Breast epithelium (tissue), 4 donors: ENCODE measurements around the gene TTLL10. TPM values are rescaled to one million over a fixed set of nuclear protein-coding genes. Genes with fewer than 3 reads are reported as not detected.

Experiments used
- DNase-seq, 2 donors: peaks; one replicate each; pipeline ENCODE4 v3.0.0-alpha.2; 2019; ENCODE audit warnings: low spot score in 2 of 2
- H3K27ac ChIP-seq, 2 donors: fragments of 200-600 bp; sonication (generic) in 1 of 2; one replicate each; pipeline ENCODE4 v1.5.1; 2016 to 2019; ENCODE audit warnings: mild to moderate bottlenecking in 1 of 2
- H3K27me3 ChIP-seq, 2 donors: fragments of 200-600 bp; sonication (generic) in 1 of 2; one replicate each; pipeline versions ENCODE4 v1.5.1 to v1.6.0; 2017 to 2019; ENCODE audit warnings: control low read depth in 1 of 2, mild to moderate bottlenecking in 1 of 2
- H3K36me3 ChIP-seq: fragments of 200-600 bp; one replicate; pipeline ENCODE4 v1.5.1; 2019
- H3K4me1 ChIP-seq, 2 donors: fragments of 200-600 bp; sonication (generic); one replicate each; pipeline ENCODE4 v1.5.1; 2016 to 2019; ENCODE audit warnings: control low read depth in 1 of 2
- H3K4me3 ChIP-seq, 3 donors: fragments of 200-600 bp; sonication (generic); 1 replicate in 2 of 3; 2 replicates in 1 of 3; pipeline ENCODE4 v1.5.1; 2016 to 2019; ENCODE audit warnings: mild to moderate bottlenecking in 3 of 3, moderate library complexity in 2 of 3
- H3K9me3 ChIP-seq, 2 donors: fragments of 200-600 bp; sonication (generic) in 1 of 2; one replicate each; pipeline ENCODE4 v1.5.1; 2016 to 2019; ENCODE audit warnings: control low read depth in 1 of 2
- POLR2A ChIP-seq: fragments of 450-650 bp; IDR thresholded peaks from one replicate; pipeline ENCODE4 v1.6.1; 2016; ENCODE audit warnings: antibody characterized with exemption, mild to moderate bottlenecking, moderate library complexity
- POLR2AphosphoS5 ChIP-seq, 3 donors: sonication (generic); formaldehyde crosslinking; IDR thresholded peaks; one replicate each; pipeline ENCODE4 v1.6.1; 2017; ENCODE audit warnings: antibody characterized with exemption in 3 of 3
- intact Hi-C: fragments of 100-400 bp; cut with DNase I; formaldehyde crosslinking; loops from one replicate; pipeline ENCODE4 v1.15.1; 2023; ENCODE audit warnings: low total_unique reads
- total RNA-seq, 3 donors: library from RNA; depleted of rRNA; stranded (reverse); fragments of >200 nt; gene quantifications; one replicate each; pipeline ENCODE4 v1.1.0, GENCODE V29; 2016
- TF ChIP-seq, protein P1 (sequence below), 3 donors: fragments of 450-650 bp; IDR thresholded peaks; one replicate each; pipeline ENCODE4 v1.5.1; 2016 to 2017; ENCODE audit warnings: antibody characterized with exemption in 3 of 3, mild to moderate bottlenecking in 3 of 3, moderate library complexity in 3 of 3

TTLL10 gene, protein sequence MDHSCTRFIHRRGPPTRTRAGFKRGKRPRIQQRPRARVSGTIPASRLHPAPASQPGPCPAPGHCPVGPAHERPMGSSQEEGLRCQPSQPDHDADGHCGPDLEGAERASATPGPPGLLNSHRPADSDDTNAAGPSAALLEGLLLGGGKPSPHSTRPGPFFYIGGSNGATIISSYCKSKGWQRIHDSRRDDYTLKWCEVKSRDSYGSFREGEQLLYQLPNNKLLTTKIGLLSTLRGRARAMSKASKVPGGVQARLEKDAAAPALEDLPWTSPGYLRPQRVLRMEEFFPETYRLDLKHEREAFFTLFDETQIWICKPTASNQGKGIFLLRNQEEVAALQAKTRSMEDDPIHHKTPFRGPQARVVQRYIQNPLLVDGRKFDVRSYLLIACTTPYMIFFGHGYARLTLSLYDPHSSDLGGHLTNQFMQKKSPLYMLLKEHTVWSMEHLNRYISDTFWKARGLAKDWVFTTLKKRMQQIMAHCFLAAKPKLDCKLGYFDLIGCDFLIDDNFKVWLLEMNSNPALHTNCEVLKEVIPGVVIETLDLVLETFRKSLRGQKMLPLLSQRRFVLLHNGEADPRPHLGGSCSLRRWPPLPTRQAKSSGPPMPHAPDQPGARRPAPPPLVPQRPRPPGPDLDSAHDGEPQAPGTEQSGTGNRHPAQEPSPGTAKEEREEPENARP
- under 1 TPM; 0.15 to 0.33 (median 0.16) TPM for total RNA-seq

GRCh38 chr1:1173793-1174415, at the start of gene TTLL10:
TTLL10 (plus strand) TSS chr1:1173880; CDS start chr1:1179216, 5,336 bp downstream.
- no peaks in the 10 kb centered on the region for H3K4me1 ChIP-seq
- H3K36me3 ChIP-seq, result no peaks in the 10 kb centered on the region
- TF ChIP-seq POLR2A (no peak), POLR2AphosphoS5 (IDR thresholded peaks at IDR 0.05) (no peak)
- TF ChIP-seq, protein P1, sequence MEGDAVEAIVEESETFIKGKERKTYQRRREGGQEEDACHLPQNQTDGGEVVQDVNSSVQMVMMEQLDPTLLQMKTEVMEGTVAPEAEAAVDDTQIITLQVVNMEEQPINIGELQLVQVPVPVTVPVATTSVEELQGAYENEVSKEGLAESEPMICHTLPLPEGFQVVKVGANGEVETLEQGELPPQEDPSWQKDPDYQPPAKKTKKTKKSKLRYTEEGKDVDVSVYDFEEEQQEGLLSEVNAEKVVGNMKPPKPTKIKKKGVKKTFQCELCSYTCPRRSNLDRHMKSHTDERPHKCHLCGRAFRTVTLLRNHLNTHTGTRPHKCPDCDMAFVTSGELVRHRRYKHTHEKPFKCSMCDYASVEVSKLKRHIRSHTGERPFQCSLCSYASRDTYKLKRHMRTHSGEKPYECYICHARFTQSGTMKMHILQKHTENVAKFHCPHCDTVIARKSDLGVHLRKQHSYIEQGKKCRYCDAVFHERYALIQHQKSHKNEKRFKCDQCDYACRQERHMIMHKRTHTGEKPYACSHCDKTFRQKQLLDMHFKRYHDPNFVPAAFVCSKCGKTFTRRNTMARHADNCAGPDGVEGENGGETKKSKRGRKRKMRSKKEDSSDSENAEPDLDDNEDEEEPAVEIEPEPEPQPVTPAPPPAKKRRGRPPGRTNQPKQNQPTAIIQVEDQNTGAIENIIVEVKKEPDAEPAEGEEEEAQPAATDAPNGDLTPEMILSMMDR (IDR thresholded peaks at IDR 0.05), result no peak
- DNase-seq, result no peak
- no peaks in the 10 kb centered on the region for H3K9me3 ChIP-seq
- no peak within 1 kb of the TSS for H3K27ac ChIP-seq
- intact Hi-C loops, result no loop called here
- H3K4me3 ChIP-seq, result no peak within 1 kb of the TSS
- H3K27me3 ChIP-seq, result peaks cover 4 to 7% of the 10 kb centered on the region in 2 donors

DNA sequence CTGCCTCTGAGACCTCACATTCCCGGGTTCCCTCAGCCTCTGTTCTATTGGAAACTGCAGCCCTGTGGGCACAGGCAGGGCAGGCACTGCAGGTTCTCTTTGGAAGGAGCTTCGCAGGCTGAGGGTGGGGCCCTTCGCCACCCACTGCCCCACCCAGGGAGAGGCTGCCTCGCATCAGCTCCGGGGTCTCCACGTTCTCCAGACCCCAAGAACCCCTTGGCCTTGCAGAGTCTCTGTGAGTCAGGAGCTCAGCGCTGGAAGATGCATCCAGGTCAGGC, 49.2 kb upstream of the TTLL10 start:
- Histone ChIP-seq H3K27ac (no peak overlapping the region), H3K36me3 (no peaks in the 10 kb centered on the region), H3K9me3 (no peaks in the 10 kb centered on the region), H3K27me3 (no peaks in the 10 kb centered on the region), H3K4me1 (peaks cover 0 to 11% of the 10 kb centered on the region in 2 donors), H3K4me3 (no peak overlapping the region)
- intact Hi-C loops, result loop anchor here (5.0 to 10.0 kb wide), 2 partner anchors 110 to 168 kb away; partner anchors contain the start of genes B3GALT6 and SDF4
- no peak for DNase-seq
- TF ChIP-seq POLR2AphosphoS5 (IDR thresholded peaks at IDR 0.05) (no peak), POLR2A (no peak)
- TF ChIP-seq, protein P1 (IDR thresholded peaks at IDR 0.05), result no peak

GRCh38 chr1:1124786-1125642, 48.7 kb upstream of the TTLL10 start:
- Histone ChIP-seq H3K27me3 (no peaks in the 10 kb centered on the region), H3K4me3 (no peak overlapping the region), H3K36me3 (no peaks in the 10 kb centered on the region), H3K4me1 (peaks cover 0 to 11% of the 10 kb centered on the region in 2 donors), H3K9me3 (no peaks in the 10 kb centered on the region), H3K27ac (peak overlapping the region; percentile 29 to 32)
- intact Hi-C loops, result loop anchor here (5.0 to 10.0 kb wide), 2 partner anchors 110 to 167 kb away; partner anchors contain the start of genes B3GALT6 and SDF4
- no peak for DNase-seq
- no peak for TF ChIP-seq POLR2A
- TF ChIP-seq POLR2AphosphoS5 (IDR thresholded peaks at IDR 0.05), result no peak
- TF ChIP-seq, protein P1 (IDR thresholded peaks at IDR 0.05), result no peak

GRCh38 chr1:1125945-1126344, 47.7 kb upstream of the TTLL10 start:
- no peaks in the 10 kb centered on the region for H3K36me3 ChIP-seq
- intact Hi-C loops, result loop anchor here (10.0 kb wide), 1 partner anchor 109 kb away; the partner anchor contains the start of genes B3GALT6 and SDF4
- H3K27ac ChIP-seq, result no peak overlapping the region
- TF ChIP-seq POLR2AphosphoS5 (IDR thresholded peaks at IDR 0.05) (no peak), POLR2A (no peak)
- TF ChIP-seq, protein P1 (IDR thresholded peaks at IDR 0.05), result no peak
- H3K27me3 ChIP-seq, result no peaks in the 10 kb centered on the region
- H3K9me3 ChIP-seq, result no peaks in the 10 kb centered on the region
- no peak overlapping the region for H3K4me3 ChIP-seq
- no peak for DNase-seq
- H3K4me1 ChIP-seq, result peaks cover 0 to 11% of the 10 kb centered on the region in 2 donors
